NT2/D1 (cell line): ENCODE results near the gene GUCA2A.

ENCODE experiments used
- SUZ12 ChIP-seq: IDR thresholded peaks from 2 replicates; pipeline ENCODE4 v1.6.1; 2011; ENCODE audit not compliant: insufficient read length, insufficient read depth; ENCODE audit errors: extremely low read depth
- YY1 ChIP-seq: IDR thresholded peaks from 2 replicates; pipeline ENCODE4 v1.6.1; 2011; ENCODE audit not compliant: insufficient read length, insufficient read depth
- ZNF274 ChIP-seq: IDR thresholded peaks from 2 replicates; pipeline ENCODE4 v1.6.1; 2011; ENCODE audit warnings: mild to moderate bottlenecking, low read depth, low read length

GRCh38 chr1:42139444-42139843 lies 25.1 kb downstream of the GUCA2A start:
- TF ChIP-seq SUZ12 (no peak), ZNF274 (no peak), YY1 (no peak)
